Testis (tissue), 2 donors: ENCODE data around the gene GP1BB.

Experiments
- POLR2A ChIP-seq: fragments of 450-650 bp; IDR thresholded peaks from one replicate; pipeline ENCODE4 v1.6.1; 2017; ENCODE audit warnings: antibody characterized with exemption, mild to moderate bottlenecking, moderate library complexity
- TF ChIP-seq, protein P1 (sequence below), 3 experiments: fragments of 450-650 bp in 2 of 3; fragments of 200-600 bp in 1 of 3; sonication (generic) in 1 of 3; IDR thresholded peaks; one replicate each; pipeline ENCODE4 v1.5.1; 2016 to 2019; ENCODE audit warnings: antibody characterized with exemption in 3 of 3, mild to moderate bottlenecking in 2 of 3, moderate library complexity in 1 of 3

DNA sequence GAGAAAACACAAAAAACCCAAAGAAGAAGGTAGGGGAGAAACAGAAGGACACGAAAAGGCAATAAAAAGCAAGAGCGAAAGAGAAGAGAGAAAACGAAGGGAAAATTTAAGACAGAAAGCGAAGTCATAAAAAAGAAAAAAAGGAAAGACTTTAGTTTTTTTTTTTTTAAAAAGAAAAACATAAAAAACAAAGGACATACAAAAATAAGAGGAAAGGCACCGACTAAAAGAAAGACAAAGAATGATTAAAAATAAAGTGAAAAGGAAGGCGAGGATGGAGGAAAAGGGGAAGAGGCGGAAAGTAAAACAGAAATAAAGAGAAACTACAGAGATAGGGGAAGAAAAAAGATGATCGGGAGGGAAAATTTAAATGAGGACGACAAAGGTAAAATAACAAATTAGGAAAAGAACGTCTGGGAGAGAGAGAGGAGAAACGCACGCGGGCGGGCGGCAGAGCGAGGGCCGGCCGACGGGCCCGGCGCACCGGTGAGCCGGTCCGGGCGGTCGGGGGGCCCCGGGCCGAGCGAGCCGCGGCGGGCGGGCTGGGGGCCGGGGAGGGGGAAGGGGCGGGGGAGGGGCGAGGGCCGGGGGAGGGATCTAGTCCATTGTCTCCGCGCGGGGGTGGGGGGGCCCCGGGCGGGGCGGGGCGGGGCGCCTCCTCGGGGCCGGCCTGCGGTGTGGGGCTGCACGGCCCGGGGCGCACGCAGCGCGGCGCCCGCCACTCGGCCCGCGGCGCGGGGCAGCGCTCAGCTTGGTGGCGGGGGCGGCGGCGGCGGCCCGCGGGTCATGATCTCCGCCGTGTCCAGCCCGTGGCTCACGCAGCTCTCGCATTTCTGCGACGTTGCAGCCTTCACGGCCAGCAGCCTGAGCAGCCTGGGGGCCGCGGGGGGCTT is 37.0 kb downstream of the GP1BB start, which contains the start of gene TBX1:
- no peak for TF ChIP-seq POLR2A
- TF ChIP-seq, protein P1, sequence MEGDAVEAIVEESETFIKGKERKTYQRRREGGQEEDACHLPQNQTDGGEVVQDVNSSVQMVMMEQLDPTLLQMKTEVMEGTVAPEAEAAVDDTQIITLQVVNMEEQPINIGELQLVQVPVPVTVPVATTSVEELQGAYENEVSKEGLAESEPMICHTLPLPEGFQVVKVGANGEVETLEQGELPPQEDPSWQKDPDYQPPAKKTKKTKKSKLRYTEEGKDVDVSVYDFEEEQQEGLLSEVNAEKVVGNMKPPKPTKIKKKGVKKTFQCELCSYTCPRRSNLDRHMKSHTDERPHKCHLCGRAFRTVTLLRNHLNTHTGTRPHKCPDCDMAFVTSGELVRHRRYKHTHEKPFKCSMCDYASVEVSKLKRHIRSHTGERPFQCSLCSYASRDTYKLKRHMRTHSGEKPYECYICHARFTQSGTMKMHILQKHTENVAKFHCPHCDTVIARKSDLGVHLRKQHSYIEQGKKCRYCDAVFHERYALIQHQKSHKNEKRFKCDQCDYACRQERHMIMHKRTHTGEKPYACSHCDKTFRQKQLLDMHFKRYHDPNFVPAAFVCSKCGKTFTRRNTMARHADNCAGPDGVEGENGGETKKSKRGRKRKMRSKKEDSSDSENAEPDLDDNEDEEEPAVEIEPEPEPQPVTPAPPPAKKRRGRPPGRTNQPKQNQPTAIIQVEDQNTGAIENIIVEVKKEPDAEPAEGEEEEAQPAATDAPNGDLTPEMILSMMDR (IDR thresholded peaks at IDR 0.05) = no peak
